GM21576 (cell line): Measurements from ENCODE around the gene IFT27.
A peak's percentile ranks its signal among the peaks of the same experiment; 100 is the strongest.

Experiments used
- ATAC-seq: cut with Tn5 transposase; IDR thresholded peaks from one replicate; pipeline ENCODE4 v1.9.1; 2021; ENCODE audit warnings: mild to moderate bottlenecking, moderate library complexity; ENCODE audit not compliant: unreplicated experiment

IFT27 gene

DNA sequence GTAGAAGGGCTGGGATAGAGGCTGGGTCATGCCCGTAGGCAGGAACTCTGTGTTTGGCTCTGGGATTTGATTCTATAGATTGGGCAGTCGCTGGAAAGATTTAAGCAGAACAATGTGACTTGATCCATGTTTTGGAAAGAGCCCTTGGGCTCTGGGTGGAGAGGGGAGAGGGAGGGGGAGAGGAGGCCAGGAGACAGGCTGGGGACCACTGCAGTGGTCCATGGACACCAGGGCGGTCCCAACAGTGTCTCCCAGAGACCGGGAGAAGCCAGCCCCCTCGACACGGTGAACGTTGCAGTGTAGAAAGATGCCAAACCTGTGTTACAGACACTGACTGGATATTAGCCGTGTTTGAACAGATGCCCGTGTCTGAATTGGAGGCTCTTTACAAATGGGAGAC lies 21.5 kb upstream of the IFT27 start:
- no peak for ATAC-seq

DNA sequence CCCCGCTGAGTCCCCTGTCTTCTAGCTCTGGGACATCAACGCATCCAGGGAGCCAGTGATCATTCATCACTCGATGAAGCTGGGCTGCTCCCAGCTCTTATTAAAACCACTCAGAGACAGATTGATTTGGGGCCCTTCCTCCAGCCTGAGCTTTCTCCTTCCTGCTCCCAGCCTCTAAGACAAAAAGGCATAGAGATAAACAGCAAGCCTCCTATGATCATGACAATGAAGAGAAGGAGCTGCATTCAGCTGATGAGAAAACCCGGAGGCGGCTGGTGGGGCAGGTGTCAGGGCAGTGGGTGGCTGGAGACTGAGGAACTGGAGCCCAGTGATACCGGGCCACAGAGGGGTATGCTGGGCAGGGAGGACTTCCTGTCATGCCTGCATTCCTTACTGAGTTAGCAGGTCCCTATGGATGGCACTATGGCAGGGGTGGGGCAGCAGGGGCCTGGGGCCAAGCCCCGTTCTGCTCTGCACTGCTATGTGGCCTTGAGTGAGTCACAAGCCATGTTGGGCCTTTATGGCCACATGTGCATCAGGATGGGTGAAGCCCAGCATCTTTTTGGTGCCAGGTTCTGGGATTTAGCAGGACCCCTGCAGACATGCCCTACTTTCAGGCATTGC lies 20.7 kb upstream of the IFT27 start:
- no peak for ATAC-seq

DNA sequence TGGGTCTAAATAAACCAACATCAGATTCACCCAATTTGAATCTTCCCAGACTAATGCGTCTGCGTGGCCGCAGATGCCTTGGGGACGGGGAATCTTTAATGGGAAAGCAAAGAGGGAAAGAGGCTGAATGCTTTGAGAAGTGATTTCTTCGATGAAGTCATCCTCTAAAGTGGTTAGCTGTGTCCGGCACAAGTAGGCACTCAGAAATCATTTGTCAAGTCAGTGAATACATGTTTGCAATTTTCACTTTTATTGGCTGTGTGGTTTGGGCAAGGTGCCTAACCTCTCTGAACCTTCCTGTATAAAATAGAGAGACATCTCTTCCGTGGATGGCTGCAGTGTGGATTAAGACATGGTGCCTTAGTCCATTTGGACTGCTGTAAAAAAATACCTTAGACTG lies 19.7 kb upstream of the IFT27 start:
- no peak for ATAC-seq

DNA sequence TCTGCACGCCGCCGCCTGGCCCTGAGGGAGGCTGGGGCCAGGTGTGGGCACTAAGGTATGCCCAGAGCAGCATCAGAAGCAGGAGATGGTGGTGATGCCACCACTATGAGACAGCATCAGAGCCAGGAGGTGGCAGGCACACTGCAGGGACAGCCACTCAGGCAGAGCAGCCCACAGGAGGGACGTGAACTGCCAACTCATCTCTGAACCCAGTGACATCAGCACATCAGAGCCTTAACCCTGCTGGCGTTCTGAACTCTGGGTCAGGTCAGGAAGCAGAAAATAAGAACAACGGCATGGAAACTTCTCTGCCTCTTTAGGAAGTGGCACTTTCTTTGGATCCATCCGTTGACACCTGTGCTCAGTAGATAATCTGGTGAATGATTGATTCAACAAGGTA lies 14.7 kb upstream of the IFT27 start:
- ATAC-seq, result no peak

DNA sequence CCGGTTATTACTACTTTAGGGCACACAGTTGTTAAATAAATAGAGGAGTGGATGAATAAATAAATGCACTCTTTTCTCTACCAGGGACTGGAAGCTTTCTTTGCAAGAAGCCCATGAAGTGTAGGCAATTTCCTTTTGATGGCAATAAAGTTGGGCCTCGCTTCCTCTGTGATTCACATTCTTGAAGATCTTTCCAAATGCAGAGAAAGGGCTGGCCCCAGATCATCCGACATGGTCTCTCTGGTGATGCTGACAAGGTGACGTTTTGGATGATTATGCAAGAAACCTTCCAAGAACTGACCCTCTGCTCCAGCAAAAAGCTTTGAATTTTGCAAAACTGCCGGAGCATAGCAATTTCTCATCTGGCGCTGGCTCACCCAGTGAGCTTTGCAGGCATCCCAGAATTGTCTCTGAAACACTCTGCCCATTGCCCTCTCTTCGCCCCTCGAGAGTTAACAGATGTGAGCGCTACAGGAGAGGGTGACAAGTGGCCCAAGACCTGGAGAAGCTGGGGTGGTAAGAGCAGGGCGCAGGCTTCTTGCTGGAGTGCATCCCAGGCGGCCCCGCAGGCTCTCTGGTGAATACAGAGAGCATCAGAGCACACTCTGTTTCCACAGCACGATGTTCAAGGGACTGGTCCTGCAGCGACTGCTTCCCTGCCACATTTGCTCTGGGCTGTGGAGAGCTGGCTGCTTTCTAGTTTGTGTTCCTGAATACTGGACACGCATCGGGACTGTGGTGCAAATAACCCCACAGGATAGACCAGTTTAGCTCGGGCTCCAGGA lies 11.5 kb upstream of the IFT27 start:
- ATAC-seq, result no peak

DNA sequence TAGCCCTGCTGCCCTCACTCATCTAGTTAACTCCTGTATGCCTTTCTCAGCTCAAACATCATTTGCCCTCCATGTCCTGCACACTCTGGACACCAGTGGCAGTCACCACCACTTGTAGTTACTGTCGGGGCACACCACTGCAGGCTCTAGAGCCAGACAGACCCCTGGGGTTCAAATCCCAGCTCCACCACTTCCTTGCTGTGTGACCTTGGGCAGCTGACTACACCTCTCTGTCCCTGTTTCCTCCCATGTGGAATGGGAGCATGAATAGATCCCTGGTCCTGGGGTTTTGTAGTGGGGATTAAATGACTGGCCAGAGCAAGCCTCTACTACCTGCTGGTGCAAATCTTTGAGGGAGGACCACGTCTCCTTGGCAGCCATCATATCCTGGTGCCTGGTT lies 7.8 kb upstream of the IFT27 start:
- no peak for ATAC-seq

DNA sequence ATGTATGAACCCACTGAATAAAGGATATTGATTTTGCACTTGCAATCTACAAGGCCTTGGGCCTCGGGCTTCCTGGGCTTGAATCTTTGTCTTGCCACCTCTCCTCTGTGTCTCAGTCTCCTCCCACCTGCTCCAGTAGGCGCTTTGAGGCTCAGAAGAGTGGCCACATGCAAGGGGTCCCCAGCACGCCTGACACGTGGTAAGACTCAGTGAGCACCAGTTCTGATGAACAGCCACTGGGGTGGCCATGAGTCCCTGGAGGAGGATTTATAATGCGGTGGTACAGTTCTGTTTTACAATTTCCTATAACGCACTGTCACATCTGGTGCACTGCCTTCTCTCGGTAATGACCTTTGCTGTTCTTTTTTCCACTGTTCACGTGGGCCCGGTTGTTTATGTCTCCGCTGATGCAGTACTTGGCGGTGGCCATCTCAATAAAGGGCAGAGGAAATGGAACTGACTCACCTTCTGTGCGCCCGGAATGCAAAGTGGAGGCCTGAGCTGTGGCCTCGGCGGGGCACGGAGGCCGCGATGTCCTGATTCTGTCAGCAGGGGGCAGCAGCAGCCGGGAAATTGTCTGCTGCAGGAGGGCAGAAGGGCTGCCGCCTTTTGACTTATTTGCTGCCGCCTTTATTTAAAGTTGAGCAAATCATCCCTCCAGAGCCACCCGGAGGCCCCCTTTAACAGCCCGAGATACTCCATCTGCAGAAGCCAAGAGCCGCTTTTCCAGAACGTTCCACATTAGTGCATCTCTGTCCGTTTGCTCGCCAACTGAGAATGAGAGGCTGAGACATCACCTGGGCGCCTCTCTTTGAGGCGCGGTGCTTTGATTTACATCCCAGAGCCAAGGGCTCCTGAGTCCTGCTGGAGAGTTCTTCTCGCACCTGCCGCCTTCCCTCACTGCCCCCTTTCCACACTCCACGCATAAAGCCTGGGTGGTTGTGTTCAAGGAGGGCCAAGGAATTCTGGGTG lies 6.0 kb upstream of the IFT27 start:
- ATAC-seq, result peak; percentile 59

DNA sequence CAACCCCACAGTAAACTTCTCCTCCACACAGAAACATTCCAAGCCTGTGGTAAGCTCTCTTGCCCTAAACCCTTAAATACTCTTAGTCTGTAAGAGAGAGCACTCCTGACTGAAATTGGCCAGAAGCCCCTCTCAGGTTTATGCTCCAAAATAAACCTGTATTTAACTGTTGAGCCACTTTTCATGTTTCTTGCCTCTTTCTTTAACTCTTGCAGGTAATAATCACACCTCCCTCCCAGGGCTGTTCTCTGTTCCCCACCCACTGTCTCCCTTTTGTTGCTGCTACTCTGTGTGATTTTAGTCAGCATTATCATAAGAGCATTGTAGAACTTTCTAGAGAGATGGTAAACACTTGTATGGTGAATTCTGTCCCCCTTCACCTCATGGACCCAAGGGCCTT lies 2.1 kb upstream of the IFT27 start:
- no peak for ATAC-seq

DNA sequence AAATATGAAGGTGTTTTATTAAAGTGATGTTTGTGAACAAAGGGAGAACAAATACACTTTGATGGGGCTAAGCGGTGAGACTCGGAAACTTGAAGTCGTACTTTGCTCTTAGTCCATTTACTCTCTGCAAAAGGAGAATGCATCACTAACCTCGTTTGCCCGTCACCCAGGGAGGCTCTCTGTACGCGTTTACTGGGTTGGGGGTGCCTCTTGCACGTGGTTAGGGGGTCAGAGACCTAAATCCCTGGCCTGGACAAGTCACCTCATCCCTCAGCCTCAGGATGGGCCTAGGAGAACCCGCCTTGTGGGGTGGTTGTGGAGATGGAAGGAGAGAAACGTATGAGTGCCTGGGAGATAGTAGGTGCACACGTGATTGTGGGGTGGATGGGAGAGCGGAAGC lies 803 bp upstream of the IFT27 start:
- no peak for ATAC-seq

DNA sequence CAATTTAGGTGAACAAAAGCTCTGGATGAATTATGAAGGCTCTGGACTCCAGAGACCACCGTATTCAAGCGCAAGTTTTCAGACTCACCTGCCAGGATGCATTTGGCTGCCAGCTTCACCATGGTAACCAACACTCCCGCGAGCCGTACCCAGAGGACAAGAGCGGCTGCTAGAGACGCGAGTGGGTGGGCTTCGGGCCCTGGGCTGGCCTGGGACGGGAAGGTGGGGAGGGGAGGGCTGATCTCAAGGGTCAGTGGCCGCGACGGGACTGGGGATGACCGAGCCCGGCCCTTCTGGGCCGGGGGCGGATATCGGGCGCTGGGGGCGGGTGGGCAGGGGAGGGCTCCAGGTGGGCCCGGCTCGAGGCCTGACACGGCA lies 344 bp downstream of the IFT27 start:
- ATAC-seq, result peak; percentile 1

DNA sequence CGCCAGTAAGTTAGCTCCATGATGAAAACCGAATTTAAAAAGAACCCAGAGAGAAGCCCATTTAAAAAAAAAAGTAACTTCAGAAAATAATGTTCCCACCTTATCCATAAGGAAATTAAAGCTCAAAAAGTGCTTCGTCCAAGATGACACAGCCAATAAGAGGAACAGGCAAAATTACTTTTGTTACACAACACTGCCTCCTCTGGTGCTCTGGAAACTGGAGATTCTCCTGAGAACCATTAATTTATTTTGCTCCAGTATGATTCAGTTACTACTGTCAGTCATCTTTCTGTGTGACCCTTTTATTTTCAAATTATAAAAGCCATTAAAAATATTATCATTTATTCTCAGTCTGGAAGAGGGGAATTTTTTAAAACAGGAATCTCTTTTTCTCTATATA lies 2.0 kb downstream of the IFT27 start:
- no peak for ATAC-seq

DNA sequence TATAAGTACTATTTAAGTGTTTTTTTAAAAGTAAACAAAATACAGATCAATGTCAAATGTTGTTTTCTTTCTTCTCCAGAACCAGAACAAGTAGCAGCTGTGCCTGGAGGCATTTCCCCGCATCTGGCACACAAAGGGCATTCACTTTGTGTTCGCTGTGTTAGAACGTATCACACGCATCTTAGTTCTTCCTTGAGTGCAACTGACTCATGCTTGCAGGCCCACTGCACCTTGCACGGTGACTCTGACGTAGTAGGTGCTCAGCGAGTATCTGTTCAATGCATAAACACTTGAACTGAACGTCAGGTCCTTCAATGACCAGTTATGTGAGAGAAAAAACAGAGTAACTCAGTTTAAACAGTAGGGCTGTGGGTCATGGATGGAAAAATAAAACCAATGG lies 3.5 kb downstream of the IFT27 start:
- no peak for ATAC-seq

DNA sequence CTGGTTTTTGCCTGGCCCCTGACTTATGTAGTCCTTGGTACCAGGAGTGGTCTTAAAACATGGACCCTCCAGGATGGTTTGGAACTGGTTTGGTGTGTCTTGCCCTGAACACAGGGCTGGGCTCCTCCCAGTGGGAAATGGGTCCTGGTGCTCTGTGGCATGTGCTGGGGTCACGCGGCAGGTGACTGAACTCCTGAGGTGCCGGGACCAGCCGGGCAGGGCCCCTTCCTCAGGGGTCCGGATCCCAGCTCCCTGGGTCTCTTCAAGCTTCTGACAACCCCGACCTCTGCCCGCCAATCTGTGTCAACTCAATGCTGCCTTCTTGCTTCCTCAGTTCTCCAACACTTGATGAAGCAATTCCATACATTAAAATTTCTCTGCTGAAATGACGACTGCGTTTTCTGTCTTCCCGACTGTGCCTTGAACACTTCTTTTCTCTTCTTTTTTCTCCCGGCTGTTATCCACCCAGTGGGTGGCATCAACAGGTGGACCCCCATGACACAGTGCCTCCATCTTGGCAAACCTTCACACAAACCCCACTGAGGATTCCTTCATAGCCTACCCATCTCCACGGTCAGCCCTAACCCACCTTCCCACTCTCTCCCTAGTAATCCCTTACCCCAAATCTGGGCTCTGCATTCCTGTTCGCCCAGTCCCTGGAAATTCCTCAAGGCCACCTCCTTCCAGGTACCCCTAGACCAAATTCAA lies 4.4 kb downstream of the IFT27 start:
- ATAC-seq, result no peak

DNA sequence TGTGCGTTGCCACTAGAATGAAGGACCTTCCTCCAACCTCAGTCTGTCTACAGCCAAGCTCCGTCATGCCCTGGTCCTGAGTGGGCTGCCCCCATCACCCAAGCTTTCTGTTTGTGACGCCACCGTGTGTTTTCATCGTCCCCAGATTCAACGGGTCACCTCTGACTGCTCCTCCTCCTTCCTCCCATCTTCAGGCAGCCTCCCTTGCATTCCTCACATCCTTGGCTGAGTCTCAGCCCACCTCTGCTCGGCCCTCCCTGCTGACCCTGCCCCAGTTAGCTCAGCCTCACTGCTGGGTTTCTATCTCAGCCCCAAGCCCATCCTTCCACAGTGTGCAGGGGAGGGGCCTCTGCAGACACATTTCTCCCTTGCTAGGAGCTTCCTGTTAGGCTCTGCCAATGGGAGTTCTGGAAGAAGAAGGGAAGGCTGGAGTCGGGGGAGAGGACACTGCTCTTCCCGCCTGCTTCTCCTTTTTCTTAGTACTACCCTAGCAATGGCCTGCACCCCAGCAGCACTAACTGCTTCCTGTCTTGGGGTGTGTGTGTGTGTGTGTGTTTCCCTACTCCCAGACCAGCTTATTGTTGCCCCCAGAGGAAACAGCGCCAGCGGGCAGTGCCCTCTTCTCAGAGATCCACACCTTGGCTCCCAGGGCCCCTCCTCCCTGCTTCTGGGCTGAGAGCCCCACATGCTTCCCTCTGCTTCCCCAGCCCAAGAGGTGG lies 5.2 kb downstream of the IFT27 start:
- ATAC-seq, result no peak

DNA sequence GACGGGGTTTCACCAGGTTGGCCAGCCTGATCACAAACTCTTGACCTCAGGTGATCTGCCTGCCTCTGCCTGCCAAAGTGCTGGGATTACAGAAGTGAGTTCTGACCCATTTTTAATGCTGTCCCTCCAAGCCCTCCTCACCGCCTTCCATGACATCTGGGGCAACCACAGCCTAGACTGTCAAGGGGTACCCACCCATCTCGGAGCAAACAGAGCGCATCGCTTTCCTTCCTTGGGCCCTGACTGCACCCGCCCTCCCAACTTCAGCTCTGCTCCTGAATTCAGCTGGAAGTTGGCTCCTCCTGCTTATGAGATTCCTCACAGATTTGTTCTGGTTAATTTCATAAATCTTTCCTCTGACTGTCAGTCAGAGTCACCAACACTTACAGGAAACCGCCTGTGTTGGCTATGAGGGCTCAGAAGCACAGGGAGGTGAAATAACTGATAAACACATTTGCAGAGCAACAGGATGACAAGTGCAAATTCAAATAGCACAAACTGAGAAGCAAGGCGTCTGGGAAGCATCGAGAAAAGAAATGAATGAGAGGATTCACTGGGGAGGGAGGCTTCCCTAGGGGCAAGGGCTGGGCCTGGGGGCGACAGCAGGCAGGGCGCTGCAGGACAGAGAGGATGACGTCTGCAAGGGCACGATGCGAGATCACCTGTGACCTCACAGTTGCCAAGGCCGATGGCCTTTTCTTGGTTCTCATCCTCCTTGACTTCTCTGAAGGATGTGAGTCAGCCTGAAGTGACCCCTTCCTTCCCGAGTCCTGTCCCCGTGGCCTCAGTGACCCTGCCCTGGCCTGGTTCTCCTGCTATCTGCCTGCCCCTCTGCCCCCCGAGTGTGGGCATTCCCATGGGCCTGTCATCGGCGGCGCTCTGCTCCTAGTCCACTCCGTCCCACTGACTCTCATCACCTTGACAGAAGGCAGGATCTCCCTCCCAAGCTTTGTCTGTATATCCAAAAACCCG lies 6.1 kb downstream of the IFT27 start:
- no peak for ATAC-seq

DNA sequence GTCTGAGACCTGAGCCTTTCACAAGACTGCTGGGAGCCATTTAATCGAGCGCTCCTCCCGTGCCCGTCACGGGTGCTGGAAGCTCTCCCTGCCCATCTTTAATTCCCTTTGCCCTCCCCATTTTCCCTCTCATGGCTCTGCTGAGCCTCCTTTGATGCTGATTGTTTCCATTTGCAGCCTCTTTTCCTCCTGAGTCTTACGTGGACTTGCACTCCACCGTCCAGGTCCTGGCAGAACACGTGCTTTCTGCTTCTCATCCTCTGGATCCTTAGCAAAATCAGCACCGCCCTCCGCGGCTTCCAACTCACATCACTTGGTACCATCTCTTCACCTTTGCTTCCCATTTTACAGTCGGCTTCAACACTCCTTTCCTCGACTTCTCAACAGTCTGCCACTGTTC lies 7.3 kb downstream of the IFT27 start:
- ATAC-seq, result no peak

DNA sequence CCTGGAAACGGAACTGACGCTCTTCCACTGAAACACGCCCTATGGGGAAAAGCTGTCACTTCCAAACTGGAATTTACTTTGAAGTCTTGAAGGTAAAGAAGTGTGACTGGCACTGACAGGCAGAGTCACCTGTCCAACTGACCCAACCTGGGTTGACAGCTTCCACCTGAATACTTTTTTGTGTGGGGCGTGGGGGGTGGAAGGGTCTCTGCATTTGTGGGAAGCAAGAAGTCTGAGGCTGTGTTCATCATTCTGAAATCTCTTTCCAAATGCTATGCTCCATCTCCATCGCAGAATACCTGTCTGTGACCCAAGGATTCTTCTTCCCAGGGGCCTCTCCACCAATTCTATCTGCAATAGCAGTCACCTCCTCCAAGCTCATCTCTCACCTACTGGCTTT lies 7.8 kb downstream of the IFT27 start:
- ATAC-seq, result no peak

DNA sequence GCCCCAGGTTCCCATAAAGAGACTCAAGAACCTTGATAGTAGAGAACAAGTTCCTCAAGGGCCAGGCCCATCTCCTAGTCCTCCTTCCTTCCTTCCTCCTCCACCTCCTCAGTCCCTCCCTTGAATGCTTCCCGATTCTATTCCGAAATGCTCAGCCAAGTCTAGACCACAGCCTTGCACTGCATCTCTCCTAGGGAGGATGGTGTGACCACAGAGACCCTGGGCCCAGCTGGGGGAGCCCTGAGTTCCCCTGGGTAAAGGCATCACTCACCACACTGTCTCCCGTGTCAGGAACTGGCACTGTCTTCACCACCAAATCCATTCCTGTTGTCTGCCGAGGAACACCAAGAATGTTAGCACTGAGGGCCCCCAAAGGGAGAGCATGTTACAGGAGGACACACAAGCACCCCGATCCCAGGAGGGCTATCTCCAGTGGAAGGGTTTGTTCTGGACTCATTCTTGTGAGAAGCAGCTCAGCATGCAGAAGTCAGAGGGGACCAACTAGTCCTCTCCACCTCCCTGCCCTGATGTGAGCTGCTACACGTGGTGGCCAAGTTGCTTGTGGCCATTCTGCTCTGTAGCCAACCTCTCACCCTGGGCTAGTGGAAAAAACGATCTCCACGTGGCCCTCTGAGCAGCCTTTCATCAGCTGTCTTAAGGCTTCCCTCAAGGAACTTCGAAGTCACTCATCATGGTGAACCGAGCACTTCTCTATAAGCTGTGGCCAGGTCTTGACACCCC lies 8.7 kb downstream of the IFT27 start:
- ATAC-seq, result no peak
